Endothelial cell of umbilical vein (primary cell): ENCODE results near the gene FGFBP2.
"Not testable (repeated sequence)": the region's sequence is repeated elsewhere in the genome, so short reads cannot be mapped to it uniquely, and the experiment has no call there.

Experiments
- CTCF ChIP-seq, 2 donors: IDR thresholded peaks; 1 replicate in 1 of 2; 2 replicates in 1 of 2; pipeline ENCODE4 v1.5.1; 2011; ENCODE audit warnings: low read length in 2 of 2, mild to moderate bottlenecking in 2 of 2, moderate library complexity in 2 of 2, control low read depth in 1 of 2, inconsistent platforms in 1 of 2, low read depth in 1 of 2; ENCODE audit not compliant: insufficient read depth in 1 of 2; ENCODE audit errors: extremely low read depth in 1 of 2
- MYC ChIP-seq: IDR thresholded peaks from one replicate; pipeline ENCODE4 v1.6.1; 2011; ENCODE audit warnings: mild to moderate bottlenecking, low read depth, low read length

- not testable (repeated sequence) for TF ChIP-seq MYC; CTCF (IDR thresholded peaks at IDR 0.05; ENCODE audit: extremely low read depth in 1 of 2, insufficient read depth in 1 of 2, low read depth in 1 of 2, low read length in 2 of 2)
Observed at GRCh38 chr4:15916358-15916757, 46.6 kb downstream of the FGFBP2 start.
